HFFc6 (cell line): ENCODE results near the gene SLC25A25. TPM values are rescaled to one million over a fixed set of nuclear protein-coding genes. Genes with fewer than 3 reads are reported as not detected.

Source experiments
- DNase-seq: peaks from one replicate; pipeline ENCODE4 v3.0.0-alpha.2; 2018
- H3K27ac Mint-ChIP-seq: 2 replicates; pipeline ENCODE4 v1.8.0; 2020; ENCODE audit warnings: mild to moderate bottlenecking, mixed read lengths
- H3K27me3 Mint-ChIP-seq: 2 replicates; pipeline ENCODE4 v1.8.0; 2021; ENCODE audit warnings: mild to moderate bottlenecking, moderate library complexity, mixed read lengths; ENCODE audit not compliant: insufficient read depth
- H3K36me3 Mint-ChIP-seq: 2 replicates; pipeline ENCODE4 v1.8.0; 2021; ENCODE audit warnings: low read depth, mixed read lengths
- H3K4me1 Mint-ChIP-seq: 2 replicates; pipeline ENCODE4 v1.8.0; 2020; ENCODE audit warnings: low read depth, mixed read lengths
- H3K4me3 Mint-ChIP-seq: 2 replicates; pipeline ENCODE4 v1.8.0; 2020; ENCODE audit warnings: mild to moderate bottlenecking, moderate library complexity, mixed read lengths
- H3K9me3 Mint-ChIP-seq: 2 replicates; pipeline ENCODE4 v1.8.0; 2020; ENCODE audit warnings: mild to moderate bottlenecking, mixed read lengths
- total RNA-seq, 6 experiments: library from RNA; stranded (reverse); fragmentation: NEBNext Ultra II Directional; extraction: Animal tissue kit (Norgen Biotek cat#: 25700); gene quantifications; 2 replicates in 1 of 6; 3 replicates in 5 of 6; pipeline ENCODE4 v1.2.3, GENCODE V29; 2021
- TF ChIP-seq, protein P1 (sequence below): fragments of 200-600 bp; sonication (generic); IDR thresholded peaks from 2 replicates; pipeline ENCODE4 v1.5.0; 2021; ENCODE audit warnings: antibody characterized with exemption, mild to moderate bottlenecking

The SLC25A25 gene
- total RNA-seq, 6 experiments from 2014 or later, result 16.5 to 20.7 (median 18.4) TPM

DNA sequence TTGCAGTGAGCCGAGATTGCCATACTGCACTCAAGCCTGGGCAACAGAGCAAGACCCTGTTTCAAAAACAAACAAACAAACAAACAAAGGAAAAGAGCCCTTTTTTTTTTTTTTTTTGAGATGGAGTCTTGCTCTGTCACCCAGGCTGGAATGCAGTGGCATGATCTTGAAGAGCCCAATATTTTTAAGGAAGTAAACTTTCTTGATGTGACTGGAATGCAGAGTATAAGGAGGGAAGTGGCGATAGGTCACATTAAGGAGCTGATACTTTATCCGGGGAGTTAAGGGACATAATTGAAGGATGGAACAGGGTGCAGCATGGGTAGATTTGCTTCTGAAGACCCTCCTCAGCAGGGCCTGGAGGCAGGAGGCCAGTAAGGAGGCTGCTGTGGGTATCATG, 13.9 kb upstream of the SLC25A25 start:
- no peak overlapping the region for H3K27ac Mint-ChIP-seq
- TF ChIP-seq, protein P1, sequence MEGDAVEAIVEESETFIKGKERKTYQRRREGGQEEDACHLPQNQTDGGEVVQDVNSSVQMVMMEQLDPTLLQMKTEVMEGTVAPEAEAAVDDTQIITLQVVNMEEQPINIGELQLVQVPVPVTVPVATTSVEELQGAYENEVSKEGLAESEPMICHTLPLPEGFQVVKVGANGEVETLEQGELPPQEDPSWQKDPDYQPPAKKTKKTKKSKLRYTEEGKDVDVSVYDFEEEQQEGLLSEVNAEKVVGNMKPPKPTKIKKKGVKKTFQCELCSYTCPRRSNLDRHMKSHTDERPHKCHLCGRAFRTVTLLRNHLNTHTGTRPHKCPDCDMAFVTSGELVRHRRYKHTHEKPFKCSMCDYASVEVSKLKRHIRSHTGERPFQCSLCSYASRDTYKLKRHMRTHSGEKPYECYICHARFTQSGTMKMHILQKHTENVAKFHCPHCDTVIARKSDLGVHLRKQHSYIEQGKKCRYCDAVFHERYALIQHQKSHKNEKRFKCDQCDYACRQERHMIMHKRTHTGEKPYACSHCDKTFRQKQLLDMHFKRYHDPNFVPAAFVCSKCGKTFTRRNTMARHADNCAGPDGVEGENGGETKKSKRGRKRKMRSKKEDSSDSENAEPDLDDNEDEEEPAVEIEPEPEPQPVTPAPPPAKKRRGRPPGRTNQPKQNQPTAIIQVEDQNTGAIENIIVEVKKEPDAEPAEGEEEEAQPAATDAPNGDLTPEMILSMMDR, result no peak
- H3K36me3 Mint-ChIP-seq, result no peaks in the 10 kb centered on the region
- H3K4me1 Mint-ChIP-seq, result peaks cover 21% of the 10 kb centered on the region
- no peaks in the 10 kb centered on the region for H3K9me3 Mint-ChIP-seq
- H3K4me3 Mint-ChIP-seq, result no peak overlapping the region
- no peaks in the 10 kb centered on the region; the same call in none of the 2 replicates for H3K27me3 Mint-ChIP-seq
- no peak for DNase-seq

DNA sequence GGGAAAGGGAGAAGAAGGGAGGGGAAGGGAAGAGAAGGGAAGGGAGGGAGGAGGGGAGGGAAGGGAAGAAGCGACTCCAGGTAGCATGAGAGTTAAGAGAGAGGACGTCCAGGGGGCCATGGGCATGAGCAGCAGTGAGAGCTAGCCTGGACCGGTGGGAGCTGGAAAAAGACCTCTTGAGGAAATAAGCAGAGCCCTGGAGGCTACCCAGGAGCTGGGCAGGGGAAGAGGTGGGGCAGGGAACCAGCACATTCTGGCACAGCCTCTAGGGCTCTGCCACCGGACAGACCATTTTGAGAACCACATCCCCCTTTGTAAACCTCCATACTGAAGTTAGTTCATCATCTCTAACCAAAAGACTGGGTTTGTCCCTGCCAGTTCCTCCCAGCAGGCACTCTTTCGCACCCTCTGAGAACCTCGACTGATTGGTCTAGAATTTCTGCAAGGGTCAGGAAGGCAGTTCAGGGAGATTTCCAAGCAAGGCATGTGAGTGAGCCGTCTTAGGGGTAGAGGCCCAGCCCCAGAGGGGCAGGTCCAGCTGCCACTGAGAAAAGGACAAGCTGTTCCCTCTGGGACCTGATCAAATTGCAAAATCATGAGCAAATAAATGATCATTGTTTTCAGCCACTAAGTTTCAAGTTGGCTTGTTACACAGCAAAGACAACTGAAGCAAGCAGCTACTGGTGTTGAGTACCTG, 12.5 kb upstream of the SLC25A25 start:
- H3K36me3 Mint-ChIP-seq, result no peaks in the 10 kb centered on the region
- no peaks in the 10 kb centered on the region for H3K9me3 Mint-ChIP-seq
- no peak overlapping the region for H3K27ac Mint-ChIP-seq
- no peaks in the 10 kb centered on the region; the same call in none of the 2 replicates for H3K27me3 Mint-ChIP-seq
- no peak overlapping the region for H3K4me3 Mint-ChIP-seq
- DNase-seq, result no peak
- TF ChIP-seq, protein P1, result no peak
- peaks cover 13% of the 10 kb centered on the region; the same call in 1 of the 2 replicates for H3K4me1 Mint-ChIP-seq

DNA sequence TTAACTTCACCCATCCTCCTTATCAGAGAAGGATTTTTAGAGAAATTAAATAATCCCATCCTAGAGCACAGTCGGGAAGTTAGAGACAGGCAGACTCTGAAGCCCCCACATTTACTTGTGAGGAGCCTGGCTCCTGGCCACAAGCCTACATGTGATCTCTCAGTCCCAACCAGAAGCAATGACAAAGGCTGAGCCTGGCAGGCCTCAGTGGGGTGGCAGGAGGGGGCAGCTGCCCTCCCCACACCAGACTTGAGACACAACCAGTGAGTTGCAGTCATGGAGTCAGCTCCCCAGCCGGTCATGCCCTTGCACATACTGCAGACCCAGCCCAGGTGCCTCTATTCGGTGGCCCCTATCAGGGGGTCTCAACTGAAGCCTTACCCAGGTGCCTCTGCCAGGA, 11.9 kb upstream of the SLC25A25 start:
- Mint-ChIP-seq H3K27ac (no peak overlapping the region), H3K27me3 (no peaks in the 10 kb centered on the region; the same call in none of the 2 replicates), H3K4me1 (peaks cover 7% of the 10 kb centered on the region; the same call in 1 of the 2 replicates), H3K4me3 (no peak overlapping the region), H3K36me3 (no peaks in the 10 kb centered on the region), H3K9me3 (no peaks in the 10 kb centered on the region)
- DNase-seq, result no peak
- TF ChIP-seq, protein P1, result no peak

DNA sequence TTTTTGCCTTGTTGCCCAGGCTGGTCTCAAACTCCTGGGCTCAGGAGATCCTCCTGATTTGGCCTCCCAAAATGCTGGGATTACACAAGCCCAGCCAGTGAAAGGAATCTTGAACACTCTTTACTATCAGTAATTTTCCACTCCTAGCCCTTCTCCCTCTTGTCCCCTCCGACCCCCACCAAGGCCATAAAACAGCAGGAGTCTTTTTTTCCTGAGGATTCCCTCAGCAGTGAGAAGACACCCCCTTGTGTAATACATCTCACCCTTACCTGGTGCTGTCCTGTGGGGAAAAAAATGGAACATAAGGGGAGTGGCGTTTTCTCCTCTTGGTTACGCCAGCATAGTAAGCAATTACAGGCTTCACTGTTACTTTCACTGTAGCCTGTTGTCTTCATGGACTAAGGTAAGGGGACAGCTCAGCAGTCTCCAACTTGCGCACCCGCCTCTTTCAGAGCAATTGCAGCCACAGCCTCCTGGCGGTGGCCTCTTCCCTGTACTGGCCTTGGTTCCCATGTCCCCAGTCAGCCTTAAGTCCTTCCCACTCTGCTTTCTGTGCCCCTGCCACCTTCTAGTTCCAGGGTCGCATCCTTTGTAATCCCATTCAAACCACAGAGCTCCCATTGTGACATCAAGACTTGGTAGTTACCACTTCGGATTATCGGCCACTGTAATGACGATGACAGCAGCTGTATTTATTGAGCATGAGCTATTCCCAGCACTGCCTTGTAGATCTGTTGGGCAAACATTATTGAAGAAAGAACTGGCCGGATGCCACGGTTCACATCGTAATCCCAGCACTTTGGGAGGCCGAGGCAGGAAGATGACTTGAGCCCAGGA, 10.9 kb upstream of the SLC25A25 start:
- no peak for DNase-seq
- no peak overlapping the region for H3K4me3 Mint-ChIP-seq
- H3K27ac Mint-ChIP-seq, result no peak overlapping the region
- no peaks in the 10 kb centered on the region; the same call in none of the 2 replicates for H3K27me3 Mint-ChIP-seq
- peaks cover 7% of the 10 kb centered on the region; the same call in 1 of the 2 replicates for H3K36me3 Mint-ChIP-seq
- 0 out of 2 replicates have a peak, but pooled peaks cover 6% of the 10 kb centered on the region for H3K4me1 Mint-ChIP-seq
- H3K9me3 Mint-ChIP-seq, result no peaks in the 10 kb centered on the region
- TF ChIP-seq, protein P1, result no peak

DNA sequence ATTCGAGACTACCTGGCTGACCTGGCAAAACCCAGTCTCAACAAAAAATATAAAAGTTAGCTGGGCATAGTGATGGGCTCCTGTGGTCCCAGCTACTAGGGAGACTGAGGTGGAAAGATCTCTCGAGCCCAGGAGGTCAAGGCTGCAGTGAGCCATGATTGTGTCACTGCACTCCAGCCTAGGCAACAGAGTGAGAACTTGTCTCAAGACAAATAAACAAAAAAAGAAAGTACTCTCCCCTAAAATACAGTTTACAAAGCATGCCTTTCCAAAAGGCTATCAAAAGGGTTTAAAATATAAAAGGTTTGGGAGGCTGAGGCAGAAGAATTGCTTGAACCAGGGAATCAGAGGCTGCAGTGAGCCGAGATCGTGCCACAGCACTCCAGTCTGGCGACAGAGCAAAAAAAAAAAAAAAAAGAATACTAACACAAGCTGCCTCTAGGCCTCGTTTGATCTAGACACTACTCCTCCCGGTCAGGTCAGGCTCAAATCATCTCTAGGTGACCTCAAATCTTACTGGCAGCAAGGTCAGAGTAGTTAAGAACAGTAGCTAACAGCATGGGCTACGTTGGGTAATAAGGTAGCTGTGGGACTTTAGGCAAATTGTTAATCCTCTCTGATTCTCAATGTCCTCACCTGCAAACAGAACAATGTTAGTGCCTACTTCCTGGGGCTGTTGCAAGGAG, 10.2 kb upstream of the SLC25A25 start:
- TF ChIP-seq, protein P1, result no peak
- Mint-ChIP-seq H3K4me1 (0 out of 2 replicates have a peak, but pooled peaks cover 6% of the 10 kb centered on the region), H3K27ac (no peak overlapping the region), H3K36me3 (peaks cover 8% of the 10 kb centered on the region; the same call in 1 of the 2 replicates), H3K9me3 (no peaks in the 10 kb centered on the region), H3K27me3 (no peaks in the 10 kb centered on the region; the same call in none of the 2 replicates), H3K4me3 (no peak overlapping the region)
- no peak for DNase-seq
